ENCODE data around the gene ZNF384. TPM values are rescaled to one million over a fixed set of nuclear protein-coding genes. Genes with fewer than 3 reads are reported as not detected.

ZNF384 gene
- total and polyA plus RNA-seq, 2 experiments from 2014 or later: 20.5 to 35.9 TPM

GRCh38 chr12:6647083-6647604 lies 42.0 kb downstream of the ZNF384 start, which contains the start of gene ACRBP:
Gene ACRBP (minus strand): TSS chr12:6647432. CDS start chr12:6647366, 66 bp downstream.
- H3K4me3 Mint-ChIP-seq: peak within 1 kb of the TSS; percentile 85
- H3K4me1 Mint-ChIP-seq: peaks cover 9% of the 10 kb centered on the region
- peak within 1 kb of the TSS; percentile 93 for H3K4me2 ChIP-seq
- H3K79me2 ChIP-seq (replicated peaks; ENCODE audit: insufficient read depth): no peaks in the 10 kb centered on the region
- no peak within 1 kb of the TSS for H3K27ac Mint-ChIP-seq
- no peak for TF ChIP-seq ETS1 (IDR thresholded peaks at IDR 0.05)
- peak; percentile 62 for TF ChIP-seq CREB1 (CRISPR knock-in tag; IDR thresholded peaks at IDR 0.05; ENCODE audit: low read depth)
- peak; percentile 85 for TF ChIP-seq POLR2AphosphoS5 (IDR thresholded peaks at IDR 0.05; ENCODE audit: low read depth)
- H3K36me3 Mint-ChIP-seq (ENCODE audit: low read depth): peaks cover 18% of the 10 kb centered on the region; the same call in 2 of the 3 replicates
- H2AFZ ChIP-seq: peak within 1 kb of the TSS; percentile 95
- H3K9me3 Mint-ChIP-seq: no peaks in the 10 kb centered on the region
- H3F3A ChIP-seq (replicated peaks; ENCODE audit: low read depth): peaks cover 9% of the 10 kb centered on the region; the same call in 1 of the 2 replicates
- peak; percentile 96 for ATAC-seq
- peaks cover 20% of the 10 kb centered on the region for H3K27me3 ChIP-seq (ENCODE audit: insufficient read depth)
- peaks cover 10% of the 10 kb centered on the region; the same call in 1 of the 2 replicates for H3K4me1 ChIP-seq (ENCODE audit: insufficient read depth)
- 0 out of 2 replicates have a peak, but pooled peaks cover 4% of the 10 kb centered on the region for H3K36me3 ChIP-seq (ENCODE audit: insufficient read depth)
- H3K27ac ChIP-seq (ENCODE audit: low read depth): no peak within 1 kb of the TSS
- 0 out of 2 replicates have a peak, but pooled peaks cover 2% of the 10 kb centered on the region for H4K20me1 ChIP-seq (replicated peaks; ENCODE audit: insufficient read depth)
- H3K9me2 ChIP-seq (ENCODE audit: insufficient read depth): no peaks in the 10 kb centered on the region
- H3K4me3 ChIP-seq: peak within 1 kb of the TSS; percentile 87
- DNase-seq (ENCODE audit: low spot score): peak; percentile 89
- H3K27me3 Mint-ChIP-seq (ENCODE audit: insufficient read depth, low read depth, poor library complexity): peaks cover 3% of the 10 kb centered on the region

GRCh38 chr12:6646276-6647082 lies 42.7 kb downstream of the ZNF384 start:
- peaks cover 10% of the 10 kb centered on the region; the same call in 1 of the 2 replicates for H3K4me1 ChIP-seq (ENCODE audit: insufficient read depth)
- Mint-ChIP-seq H3K27ac (no peak overlapping the region), H3K4me3 (peak overlapping the region; percentile 85), H3K9me3 (no peaks in the 10 kb centered on the region), H3K36me3 (ENCODE audit: low read depth) (peaks cover 15% of the 10 kb centered on the region; the same call in 2 of the 3 replicates), H3K4me1 (peaks cover 9% of the 10 kb centered on the region), H3K27me3 (ENCODE audit: insufficient read depth, low read depth, poor library complexity) (peaks cover 5% of the 10 kb centered on the region)
- peaks cover 24% of the 10 kb centered on the region for H3K27me3 ChIP-seq (ENCODE audit: insufficient read depth)
- ATAC-seq (peak; percentile 76), DNase-seq (ENCODE audit: low spot score) (peak; percentile 66)
- TF ChIP-seq CREB1 (CRISPR knock-in tag; IDR thresholded peaks at IDR 0.05; ENCODE audit: low read depth): no peak
- no peak for TF ChIP-seq EZH2 (IDR thresholded peaks at IDR 0.05; ENCODE audit: low read depth, unreplicated experiment)
- TF ChIP-seq ZNF331 (CRISPR knock-in tag; IDR thresholded peaks at IDR 0.05; ENCODE audit: low read depth): no peak
- TF ChIP-seq JUNB (IDR thresholded peaks at IDR 0.05; ENCODE audit: unreplicated experiment): no peak
- TF ChIP-seq CTCF (conservative IDR thresholded peaks at IDR 0.05; ENCODE audit: low read depth in 2 of 2): no peak
- TF ChIP-seq STAT1 (IDR thresholded peaks at IDR 0.05; ENCODE audit: unreplicated experiment): no peak
- no peak for TF ChIP-seq ETS1 (IDR thresholded peaks at IDR 0.05)
- TF ChIP-seq ZNF114 (CRISPR knock-in tag; IDR thresholded peaks at IDR 0.05): no peak
- no peak overlapping the region for H3K27ac ChIP-seq (ENCODE audit: low read depth)
- peak overlapping the region; percentile 93 for H3K4me2 ChIP-seq
- peak overlapping the region; percentile 87 for H3K4me3 ChIP-seq
- no peaks in the 10 kb centered on the region for H4K20me1 ChIP-seq (replicated peaks; ENCODE audit: insufficient read depth)
- H3K9me2 ChIP-seq (ENCODE audit: insufficient read depth): no peaks in the 10 kb centered on the region
- peak overlapping the region; percentile 95 for H2AFZ ChIP-seq
- H3K79me2 ChIP-seq (replicated peaks; ENCODE audit: insufficient read depth): no peaks in the 10 kb centered on the region
- peaks cover 9% of the 10 kb centered on the region; the same call in 1 of the 2 replicates for H3F3A ChIP-seq (replicated peaks; ENCODE audit: low read depth)
- 0 out of 2 replicates have a peak, but pooled peaks cover 4% of the 10 kb centered on the region for H3K36me3 ChIP-seq (ENCODE audit: insufficient read depth)

All from GM23338 (cell line).